Spleen (tissue), 11 donors: ENCODE results near the gene CA11. TPM values are rescaled to one million over a fixed set of nuclear protein-coding genes. Genes with fewer than 3 reads are reported as not detected.

ENCODE experiments used
- DNase-seq: peaks from one replicate; pipeline ENCODE4 v3.0.0-alpha.2; 2020
- H3K27ac ChIP-seq, 8 donors: fragments of 200-600 bp; sonication (generic) in 7 of 8; 1 replicate in 4 of 8; 2 replicates in 4 of 8; pipeline versions ENCODE4 v1.5.0 to v1.8.0; 2016 to 2021; ENCODE audit warnings: inconsistent platforms in 4 of 8, mild to moderate bottlenecking in 4 of 8, moderate library complexity in 1 of 8
- H3K27me3 ChIP-seq, 7 donors: fragments of 200-600 bp; sonication (generic) in 6 of 7; replicated peaks in 1 of 7; 1 replicate in 4 of 7; 2 replicates in 3 of 7; pipeline versions ENCODE4 v1.5.0 to v1.8.0; 2016 to 2021; ENCODE audit warnings: inconsistent platforms in 3 of 7, mild to moderate bottlenecking in 1 of 7
- H3K36me3 ChIP-seq, 6 donors: fragments of 200-600 bp; sonication (generic) in 5 of 6; 1 replicate in 4 of 6; 2 replicates in 2 of 6; pipeline versions ENCODE4 v1.5.0 to v1.8.0; 2016 to 2021; ENCODE audit warnings: inconsistent platforms in 2 of 6
- H3K4me1 ChIP-seq, 6 donors: fragments of 200-600 bp; sonication (generic) in 5 of 6; 1 replicate in 3 of 6; 2 replicates in 3 of 6; pipeline versions ENCODE4 v1.5.0 to v1.8.0; 2016 to 2021; ENCODE audit warnings: inconsistent platforms in 3 of 6
- H3K4me3 ChIP-seq, 8 donors: fragments of 200-600 bp; sonication (generic) in 7 of 8; 1 replicate in 4 of 8; 2 replicates in 4 of 8; pipeline versions ENCODE4 v1.5.0 to v1.8.0; 2016 to 2021; ENCODE audit warnings: inconsistent platforms in 4 of 8, mild to moderate bottlenecking in 4 of 8, moderate library complexity in 2 of 8
- H3K9me3 ChIP-seq, 8 donors: fragments of 200-600 bp; sonication (generic) in 7 of 8; 1 replicate in 4 of 8; 2 replicates in 4 of 8; pipeline versions ENCODE4 v1.5.0 to v1.8.0; 2016 to 2021; ENCODE audit warnings: inconsistent platforms in 4 of 8
- POLR2A ChIP-seq, 3 donors: fragments of 450-650 bp; IDR thresholded peaks; one replicate each; pipeline ENCODE4 v1.5.1; 2017; ENCODE audit warnings: antibody characterized with exemption in 3 of 3, mild to moderate bottlenecking in 1 of 3
- POLR2AphosphoS5 ChIP-seq, 3 donors: sonication (generic); formaldehyde crosslinking; IDR thresholded peaks; one replicate each; pipeline ENCODE4 v1.5.1; 2017; ENCODE audit warnings: antibody characterized with exemption in 3 of 3
- WGBS, 5 donors: extraction: QIAGEN DNeasy Blood & Tissue Kit in 3 of 5; methylation state at CpG; one replicate each; pipeline versions ENCODE4 v1.1.5 to v1.1.7; 2013 to 2018; 5-methylcytosine and 5-hydroxymethylcytosine counted together
- intact Hi-C: fragments of 100-400 bp; cut with DNase I; formaldehyde crosslinking; loops from one replicate; pipeline ENCODE4 v1.15.0; 2023; ENCODE audit warnings: low total_unique reads
- polyA plus RNA-seq, 3 donors: library from polyadenylated mRNA; stranded (reverse); fragments of 200-250 nt; gene quantifications; one replicate each; pipeline ENCODE4 v1.2.1, GENCODE V29; 2013
- total RNA-seq, 7 donors: library from RNA; depleted of rRNA in 3 of 7; stranded (reverse); fragments of >200 nt in 3 of 7; fragmentation: NEBNext Ultra II Directional in 4 of 7; extraction: Animal tissue kit (Norgen Biotek cat#: 25700) in 4 of 7; gene quantifications; one replicate each; pipeline versions ENCODE4 v1.1.0 to v1.2.1, GENCODE V29; 2016 to 2021
- TF ChIP-seq, protein P1 (sequence below), 11 experiments: fragments of 200-600 bp in 7 of 11; fragments of 450-650 bp in 4 of 11; sonication (generic) in 4 of 11; IDR thresholded peaks in 8 of 11; conservative IDR thresholded peaks in 3 of 11; 1 replicate in 7 of 11; 2 replicates in 4 of 11; pipeline versions ENCODE4 v1.4.0 to v1.8.0; 2016 to 2021; ENCODE audit warnings: antibody characterized with exemption in 11 of 11, inconsistent platforms in 4 of 11, mild to moderate bottlenecking in 1 of 11
- donor health status: healthy with polysubstance abuse.
- donor health status: DM: no; HTN: no; CAD: no; lungs with moderate emphysema.
- donor health status: DM: no; HTN: no; CAD: no.
- donor health status: Bipolar disorder and iron deficiency.
- donor health status: healthy.
- donor health status: DM: no; HTN: no; CAD: no.
- donor health status: DM: yes; HTN: yes; CAD: no.

Gene CA11
- total and polyA plus RNA-seq, 10 donors: 1.9 to 14.5 (median 7.8) TPM

DNA sequence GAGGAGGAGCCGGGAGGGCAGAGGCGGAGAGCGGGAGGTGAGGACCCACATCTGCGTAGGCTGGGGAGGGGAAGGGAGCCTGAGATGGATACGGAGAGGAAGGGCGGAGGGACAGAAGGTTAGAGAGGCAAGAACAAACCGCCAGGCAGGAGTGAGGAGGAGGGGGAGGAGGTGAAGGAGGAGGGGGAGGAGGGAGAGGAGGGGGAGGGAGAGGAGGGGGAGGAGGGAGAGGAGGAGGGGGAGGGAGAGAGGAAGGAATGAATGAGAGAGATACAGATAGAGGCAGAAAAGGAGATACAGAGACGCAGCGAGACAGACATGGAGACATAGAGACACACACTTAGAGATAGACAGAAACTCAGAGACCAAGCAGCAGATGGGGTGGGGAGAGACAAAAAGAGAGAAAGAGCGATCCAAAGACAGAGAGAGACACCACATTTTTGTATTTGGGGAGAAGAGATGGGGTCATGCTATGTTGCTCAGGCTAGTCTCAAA, 782 bp upstream of the CA11 start:
- peak overlapping the region in 6 of 8 donors; percentile 46 to 78 (median 54) for H3K4me3 ChIP-seq
- H3K36me3 ChIP-seq: no peaks in the 10 kb centered on the region
- no peak for DNase-seq
- H3K9me3 ChIP-seq: no peaks in the 10 kb centered on the region
- 10 to 24% (median 10%) methylated on average over 4 to 10 of the region's 10 CpGs for WGBS, 5 donors
- intact Hi-C loops: no loop called here
- TF ChIP-seq POLR2AphosphoS5 (IDR thresholded peaks at IDR 0.05) (no peak), POLR2A (IDR thresholded peaks at IDR 0.05) (no peak)
- TF ChIP-seq, protein P1, sequence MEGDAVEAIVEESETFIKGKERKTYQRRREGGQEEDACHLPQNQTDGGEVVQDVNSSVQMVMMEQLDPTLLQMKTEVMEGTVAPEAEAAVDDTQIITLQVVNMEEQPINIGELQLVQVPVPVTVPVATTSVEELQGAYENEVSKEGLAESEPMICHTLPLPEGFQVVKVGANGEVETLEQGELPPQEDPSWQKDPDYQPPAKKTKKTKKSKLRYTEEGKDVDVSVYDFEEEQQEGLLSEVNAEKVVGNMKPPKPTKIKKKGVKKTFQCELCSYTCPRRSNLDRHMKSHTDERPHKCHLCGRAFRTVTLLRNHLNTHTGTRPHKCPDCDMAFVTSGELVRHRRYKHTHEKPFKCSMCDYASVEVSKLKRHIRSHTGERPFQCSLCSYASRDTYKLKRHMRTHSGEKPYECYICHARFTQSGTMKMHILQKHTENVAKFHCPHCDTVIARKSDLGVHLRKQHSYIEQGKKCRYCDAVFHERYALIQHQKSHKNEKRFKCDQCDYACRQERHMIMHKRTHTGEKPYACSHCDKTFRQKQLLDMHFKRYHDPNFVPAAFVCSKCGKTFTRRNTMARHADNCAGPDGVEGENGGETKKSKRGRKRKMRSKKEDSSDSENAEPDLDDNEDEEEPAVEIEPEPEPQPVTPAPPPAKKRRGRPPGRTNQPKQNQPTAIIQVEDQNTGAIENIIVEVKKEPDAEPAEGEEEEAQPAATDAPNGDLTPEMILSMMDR (IDR thresholded peaks at IDR 0.05 in 8 of 11, conservative IDR thresholded peaks at IDR 0.05 in 3 of 11): no peak
- peaks cover 16 to 63% (median 41%) of the 10 kb centered on the region in 6 donors for H3K4me1 ChIP-seq
- peaks cover 0 to 5% (median 0%) of the 10 kb centered on the region in 7 donors for H3K27me3 ChIP-seq
- H3K27ac ChIP-seq: peak overlapping the region; percentile 87 to 96 (median 90)

DNA sequence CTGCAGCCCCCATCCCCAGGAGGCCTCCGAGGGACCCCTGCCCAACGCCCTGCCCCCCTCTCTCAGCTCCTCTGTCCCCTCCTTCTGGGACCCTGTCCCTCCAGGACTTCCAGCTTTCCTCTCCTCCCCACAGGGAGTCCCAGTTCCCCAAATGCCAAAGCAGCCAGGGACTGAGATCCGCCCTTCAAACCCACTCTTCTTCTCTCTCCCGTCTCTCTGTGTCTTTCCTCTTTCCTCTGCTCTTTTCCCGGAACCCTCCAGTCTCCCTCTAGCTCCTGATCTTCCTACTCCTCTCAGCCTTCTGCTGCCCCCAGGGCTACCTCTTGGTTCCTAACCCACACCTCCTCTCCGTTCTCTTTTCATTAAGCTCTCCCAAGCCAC, 377 bp downstream of the CA11 start:
- no peaks in the 10 kb centered on the region for H3K36me3 ChIP-seq
- no peaks in the 10 kb centered on the region for H3K9me3 ChIP-seq
- peak overlapping the region; percentile 40 to 78 (median 50) for H3K4me3 ChIP-seq
- H3K27me3 ChIP-seq: peaks cover 0 to 5% (median 0%) of the 10 kb centered on the region in 7 donors
- TF ChIP-seq POLR2AphosphoS5 (IDR thresholded peaks at IDR 0.05): no peak
- no peak for TF ChIP-seq POLR2A (IDR thresholded peaks at IDR 0.05)
- TF ChIP-seq, protein P1 (IDR thresholded peaks at IDR 0.05 in 8 of 11, conservative IDR thresholded peaks at IDR 0.05 in 3 of 11): no peak
- peaks cover 16 to 60% (median 41%) of the 10 kb centered on the region in 6 donors for H3K4me1 ChIP-seq
- H3K27ac ChIP-seq: peak overlapping the region; percentile 87 to 96 (median 90)
- no peak for DNase-seq
- intact Hi-C loops: no loop called here
- WGBS, 5 donors: 0 to 1% (median 0%) methylated on average over 6 of the region's 6 CpGs

DNA sequence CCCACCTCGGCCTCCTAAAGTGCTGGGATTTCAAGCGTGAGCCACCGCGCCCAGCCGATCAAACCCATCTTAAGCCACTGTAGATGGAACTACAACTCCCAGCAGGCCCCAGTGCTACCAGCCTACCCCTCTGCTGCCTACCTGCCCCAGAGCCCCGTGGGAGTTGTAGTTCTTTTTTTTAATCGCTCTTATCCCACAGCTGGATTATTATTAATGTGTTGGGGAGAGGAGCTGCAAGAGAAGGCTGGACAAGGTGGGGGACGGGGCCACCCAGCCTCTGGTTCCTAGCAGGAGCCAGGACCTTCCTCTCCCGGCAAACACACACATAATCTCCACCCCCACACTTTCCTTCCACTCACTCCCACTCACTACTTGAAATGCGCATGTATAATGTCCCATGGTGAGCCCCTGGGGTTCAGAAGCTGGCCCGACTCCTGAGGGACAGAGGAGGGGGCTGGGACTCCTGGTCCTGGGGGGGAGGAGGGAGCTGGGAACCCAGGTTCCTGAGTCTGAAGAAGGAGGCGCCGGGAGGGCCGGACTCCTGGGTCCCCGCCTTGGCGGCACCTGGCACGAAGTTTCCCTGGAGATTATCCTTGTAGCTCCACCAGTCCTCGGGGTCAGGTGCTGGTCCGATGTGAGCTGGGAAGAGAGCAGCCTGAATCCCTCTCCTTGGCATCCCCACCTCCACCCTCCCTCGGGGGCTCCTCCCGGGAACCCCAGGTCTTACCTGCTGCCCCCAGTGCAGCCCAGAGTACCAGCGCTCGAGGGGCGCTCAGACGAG, 958 bp downstream of the CA11 start:
- Histone ChIP-seq H3K9me3 (no peaks in the 10 kb centered on the region), H3K4me1 (peaks cover 16 to 61% (median 41%) of the 10 kb centered on the region in 6 donors), H3K27ac (peak overlapping the region; percentile 87 to 96 (median 90)), H3K36me3 (no peaks in the 10 kb centered on the region), H3K27me3 (peaks cover 0 to 5% (median 0%) of the 10 kb centered on the region in 7 donors), H3K4me3 (peak overlapping the region; percentile 40 to 78 (median 50))
- intact Hi-C loops: no loop called here
- no peak for TF ChIP-seq POLR2A (IDR thresholded peaks at IDR 0.05)
- peak in 2 of 3 donors; percentile 39 to 42 for TF ChIP-seq POLR2AphosphoS5 (IDR thresholded peaks at IDR 0.05)
- WGBS, 5 donors: 3 to 7% (median 4%) methylated on average over 16 to 25 of the region's 25 CpGs
- peak; percentile 89 for DNase-seq

DNA sequence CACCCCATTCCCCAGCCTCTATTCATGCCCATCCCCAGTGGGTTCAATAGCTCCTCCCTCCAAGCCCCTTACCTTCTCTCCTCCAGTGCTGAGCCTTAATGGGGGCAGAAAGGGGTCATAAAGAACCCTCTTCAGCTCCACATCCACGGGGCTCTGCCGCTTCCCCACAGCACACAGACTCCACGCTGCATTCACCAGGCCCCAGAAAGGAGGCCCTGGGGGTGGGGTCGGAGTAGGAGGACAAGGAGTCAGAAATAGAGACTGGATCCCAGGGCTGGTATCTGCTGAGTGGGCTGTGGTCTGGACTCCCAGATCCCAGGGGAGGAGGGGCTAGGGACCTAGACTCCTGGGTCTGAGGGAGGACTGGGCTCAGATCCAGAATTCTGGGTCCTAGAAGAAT, 1.6 kb downstream of the CA11 start:
- 61 to 78% (median 76%) methylated on average over 4 of the region's 4 CpGs for WGBS, 5 donors
- Histone ChIP-seq H3K27me3 (peaks cover 0 to 5% (median 0%) of the 10 kb centered on the region in 7 donors), H3K4me1 (peaks cover 12 to 61% (median 38%) of the 10 kb centered on the region in 6 donors), H3K27ac (peak overlapping the region in 4 of 8 donors; percentile 87 to 96 (median 91)), H3K36me3 (no peaks in the 10 kb centered on the region), H3K4me3 (peak overlapping the region in 3 of 8 donors; percentile 54 to 78 (median 55)), H3K9me3 (no peaks in the 10 kb centered on the region)
- intact Hi-C loops: no loop called here
- TF ChIP-seq POLR2AphosphoS5 (IDR thresholded peaks at IDR 0.05) (no peak), POLR2A (IDR thresholded peaks at IDR 0.05) (no peak)
- TF ChIP-seq, protein P1 (IDR thresholded peaks at IDR 0.05 in 8 of 11, conservative IDR thresholded peaks at IDR 0.05 in 3 of 11): no peak
- DNase-seq: no peak
